Gastrocnemius medialis (tissue), 4 donors: ENCODE measurements around the gene JPH2. TPM values are rescaled to one million over a fixed set of nuclear protein-coding genes. Genes with fewer than 3 reads are reported as not detected.

Experiments
- ATAC-seq, 2 donors: fragments of 150-250 bp; one replicate each; pipeline ENCODE4 v1.9.1; 2016
- DNase-seq, 2 donors: peaks; one replicate each; pipeline ENCODE4 v3.0.0-alpha.2; 2019
- H3K27ac ChIP-seq, 4 donors: fragments of 200-600 bp; sonication (generic); 1 replicate in 1 of 4; 2 replicates in 3 of 4; pipeline ENCODE4 v1.5.1; 2016 to 2018; ENCODE audit warnings: mild to moderate bottlenecking in 2 of 4, moderate library complexity in 1 of 4
- H3K27me3 ChIP-seq, 3 donors: fragments of 200-600 bp; sonication (generic) in 2 of 3; 1 replicate in 1 of 3; 2 replicates in 2 of 3; pipeline versions ENCODE4 v1.5.1 to v1.6.0; 2016 to 2019; ENCODE audit warnings: mild to moderate bottlenecking in 1 of 3, moderate library complexity in 1 of 3
- H3K36me3 ChIP-seq, 2 donors: fragments of 200-600 bp; sonication (generic) in 1 of 2; one replicate each; pipeline ENCODE4 v1.5.1; 2017 to 2018
- H3K4me1 ChIP-seq, 2 donors: fragments of 200-600 bp; sonication (generic) in 1 of 2; one replicate each; pipeline ENCODE4 v1.5.1; 2016 to 2017; ENCODE audit warnings: mild to moderate bottlenecking in 2 of 2
- H3K4me3 ChIP-seq, 4 donors: fragments of 200-600 bp; sonication (generic) in 3 of 4; 1 replicate in 1 of 4; 2 replicates in 3 of 4; pipeline ENCODE4 v1.5.1; 2016 to 2019; ENCODE audit warnings: mild to moderate bottlenecking in 2 of 4
- H3K9me3 ChIP-seq, 3 donors: fragments of 200-600 bp; sonication (generic) in 2 of 3; 1 replicate in 1 of 3; 2 replicates in 2 of 3; pipeline ENCODE4 v1.5.1; 2016 to 2019
- CTCF ChIP-seq, 5 experiments: fragments of 450-650 bp in 3 of 5; fragments of 200-600 bp in 2 of 5; sonication (generic) in 2 of 5; IDR thresholded peaks in 4 of 5; conservative IDR thresholded peaks in 1 of 5; 1 replicate in 4 of 5; 2 replicates in 1 of 5; pipeline ENCODE4 v1.5.1; 2016 to 2019; ENCODE audit warnings: antibody characterized with exemption in 5 of 5, mild to moderate bottlenecking in 3 of 5, moderate library complexity in 3 of 5
- POLR2A ChIP-seq, 2 donors: fragments of 450-650 bp; IDR thresholded peaks; one replicate each; pipeline ENCODE4 v1.6.1; 2017; ENCODE audit warnings: antibody characterized with exemption in 2 of 2, mild to moderate bottlenecking in 2 of 2, moderate library complexity in 2 of 2
- in situ Hi-C, 4 donors: fragments of 200-750 bp; cut with MboI; loops; one replicate each; pipeline versions ENCODE4 v1.15.0 to v1.8.0; 2017; ENCODE audit warnings: low sequenced_read_pairs in 4 of 4
- intact Hi-C: fragments of 100-400 bp; cut with DNase I; formaldehyde crosslinking; loops from one replicate; pipeline ENCODE4 v1.15.1; 2023; ENCODE audit warnings: low total_unique reads
- total RNA-seq, 4 donors: library from RNA; depleted of rRNA; stranded (reverse); fragments of >200 nt; gene quantifications; one replicate each; pipeline versions ENCODE4 v1.1.0 to v1.2.3, GENCODE V29; 2016

Gene JPH2
- total RNA-seq, 4 donors from 2014 or later = 18.3 to 86.6 (median 38.0) TPM

GRCh38 chr20:44112889-44113617 is 73.9 kb downstream of the JPH2 start:
- ATAC-seq = no peak
- in situ Hi-C loops (loop anchor here (5.0 to 25.0 kb wide), 3 partner anchors 79 to 199 kb away; partner anchors contain the start of gene FITM2 (in 3 of the 4)), intact Hi-C loops (no loop called here)
- H3K36me3 ChIP-seq = no peaks in the 10 kb centered on the region
- H3K9me3 ChIP-seq = no peaks in the 10 kb centered on the region
- peaks cover 3 to 8% of the 10 kb centered on the region in 2 donors for H3K4me1 ChIP-seq
- no peak for DNase-seq
- no peak overlapping the region for H3K4me3 ChIP-seq
- TF ChIP-seq POLR2A (IDR thresholded peaks at IDR 0.05) (no peak), CTCF (IDR thresholded peaks at IDR 0.05 in 4 of 5, conservative IDR thresholded peaks at IDR 0.05 in 1 of 5) (no peak)
- H3K27me3 ChIP-seq = no peaks in the 10 kb centered on the region
- peak overlapping the region in 3 of 4 donors; percentile 10 to 27 (median 18) for H3K27ac ChIP-seq

- in situ Hi-C loops (loop anchor here (5.0 to 25.0 kb wide), 3 partner anchors 80 to 200 kb away; partner anchors contain the start of gene FITM2 (in 3 of the 4)), intact Hi-C loops (no loop called here)
- Histone ChIP-seq H3K27ac (peak overlapping the region in 2 of 4 donors; percentile 18 to 27), H3K4me1 (peaks cover 3 to 8% of the 10 kb centered on the region in 2 donors), H3K4me3 (no peak overlapping the region), H3K27me3 (no peaks in the 10 kb centered on the region), H3K36me3 (no peaks in the 10 kb centered on the region), H3K9me3 (no peaks in the 10 kb centered on the region)
- no peak for ATAC-seq
- TF ChIP-seq POLR2A (IDR thresholded peaks at IDR 0.05) (no peak), CTCF (IDR thresholded peaks at IDR 0.05 in 4 of 5, conservative IDR thresholded peaks at IDR 0.05 in 1 of 5) (no peak)
- no peak for DNase-seq
These were observed 74.5 kb downstream of the JPH2 start for GRCh38 chr20:44112456-44112855.

GRCh38 chr20:44111712-44112335 is 75.2 kb downstream of the JPH2 start:
- Histone ChIP-seq H3K36me3 (no peaks in the 10 kb centered on the region), H3K27ac (no peak overlapping the region), H3K4me1 (peaks cover 1 to 3% of the 10 kb centered on the region in 2 donors), H3K9me3 (no peaks in the 10 kb centered on the region), H3K4me3 (no peak overlapping the region), H3K27me3 (no peaks in the 10 kb centered on the region)
- intact Hi-C loops (no loop called here), in situ Hi-C loops (loop anchor here (5.0 to 25.0 kb wide), 3 partner anchors 80 to 200 kb away; partner anchors contain the start of gene FITM2 (in 3 of the 4))
- no peak for DNase-seq
- no peak for ATAC-seq
- TF ChIP-seq CTCF (IDR thresholded peaks at IDR 0.05 in 4 of 5, conservative IDR thresholded peaks at IDR 0.05 in 1 of 5) (no peak), POLR2A (IDR thresholded peaks at IDR 0.05) (no peak)

GRCh38 chr20:44110816-44111568 is 76.0 kb downstream of the JPH2 start:
- H3K27me3 ChIP-seq = no peaks in the 10 kb centered on the region
- in situ Hi-C loops = loop anchor here (5.0 to 25.0 kb wide), 3 partner anchors 81 to 201 kb away; partner anchors contain the start of gene FITM2 (in 3 of the 4)

More at GRCh38 chr20:44110816-44111568, 76.0 kb downstream of the JPH2 start:
- Histone ChIP-seq H3K27ac (no peak overlapping the region), H3K4me1 (peaks cover 0 to 2% of the 10 kb centered on the region in 2 donors), H3K36me3 (no peaks in the 10 kb centered on the region), H3K4me3 (no peak overlapping the region), H3K9me3 (no peaks in the 10 kb centered on the region)
- DNase-seq (no peak), ATAC-seq (no peak)
- TF ChIP-seq POLR2A (IDR thresholded peaks at IDR 0.05) (no peak), CTCF (IDR thresholded peaks at IDR 0.05 in 4 of 5, conservative IDR thresholded peaks at IDR 0.05 in 1 of 5) (no peak)
- intact Hi-C loops = no loop called here
